GM23338 (cell line): ENCODE data around the gene FOXG1. TPM values are rescaled to one million over a fixed set of nuclear protein-coding genes. Genes with fewer than 3 reads are reported as not detected.

ENCODE experiments used
- ATAC-seq: fragments of 200-7000 bp; cut with Tn5 transposase; 3 replicates; pipeline ENCODE4 v1.9.1; 2020
- DNase-seq: peaks from one replicate; pipeline ENCODE4 v3.0.0-alpha.2; 2015; ENCODE audit warnings: low spot score
- H2AFZ ChIP-seq: fragments of 200-600 bp; sonication (generic); 2 replicates; pipeline ENCODE4 v1.8.0; 2016; ENCODE audit warnings: antibody characterized with exemption, mild to moderate bottlenecking, moderate library complexity
- H3F3A ChIP-seq: fragments of 200-600 bp; sonication (generic); replicated peaks from 2 replicates; pipeline ENCODE4 v1.8.0; 2017; ENCODE audit warnings: antibody characterized with exemption, mixed run types, low read depth
- H3K27ac ChIP-seq: fragments of 200-600 bp; sonication (generic); 2 replicates; pipeline ENCODE4 v1.6.1; 2016; ENCODE audit warnings: low read depth
- H3K27me3 ChIP-seq: fragments of 200-600 bp; sonication (generic); 2 replicates; pipeline ENCODE4 v1.8.0; 2016; ENCODE audit warnings: mild to moderate bottlenecking, mixed run types, moderate library complexity; ENCODE audit not compliant: insufficient read depth
- H3K36me3 ChIP-seq: fragments of 200-600 bp; sonication (generic); 2 replicates; pipeline ENCODE4 v1.8.0; 2016; ENCODE audit warnings: mild to moderate bottlenecking; ENCODE audit not compliant: insufficient read depth
- H3K4me1 ChIP-seq: fragments of 200-600 bp; sonication (generic); 2 replicates; pipeline ENCODE4 v1.8.0; 2016; ENCODE audit warnings: mild to moderate bottlenecking, moderate library complexity; ENCODE audit not compliant: insufficient read depth
- H3K4me2 ChIP-seq: fragments of 200-600 bp; sonication (generic); 2 replicates; pipeline ENCODE4 v1.7.1; 2017; ENCODE audit warnings: mixed run types
- H3K4me3 ChIP-seq: fragments of 200-600 bp; sonication (generic); 2 replicates; pipeline ENCODE4 v1.6.1; 2016; ENCODE audit warnings: mixed run types
- H3K79me2 ChIP-seq: fragments of 200-600 bp; sonication (generic); replicated peaks from 2 replicates; pipeline ENCODE4 v1.8.0; 2017; ENCODE audit warnings: mild to moderate bottlenecking; ENCODE audit not compliant: insufficient read depth
- H3K9me2 ChIP-seq: fragments of 200-600 bp; sonication (generic); 2 replicates; pipeline ENCODE4 v1.8.0; 2017; ENCODE audit not compliant: insufficient read depth
- H4K20me1 ChIP-seq: fragments of 200-600 bp; sonication (generic); replicated peaks from 2 replicates; pipeline ENCODE4 v1.8.0; 2017; ENCODE audit warnings: mild to moderate bottlenecking; ENCODE audit not compliant: insufficient read depth
- H3K27ac Mint-ChIP-seq: 2 replicates; pipeline ENCODE4 v1.8.0; 2020; ENCODE audit warnings: inconsistent platforms, mild to moderate bottlenecking, moderate library complexity, mixed read lengths
- H3K27me3 Mint-ChIP-seq: 3 replicates; pipeline ENCODE4 v1.8.0; 2022; ENCODE audit warnings: low read depth, mild to moderate bottlenecking, moderate library complexity, mixed read lengths, inconsistent platforms; ENCODE audit not compliant: insufficient read depth, poor library complexity
- H3K36me3 Mint-ChIP-seq: 3 replicates; pipeline ENCODE4 v1.8.0; 2021; ENCODE audit warnings: low read depth, mild to moderate bottlenecking, inconsistent platforms, moderate library complexity, mixed read lengths
- H3K4me1 Mint-ChIP-seq: 3 replicates; pipeline ENCODE4 v1.8.0; 2020; ENCODE audit warnings: mild to moderate bottlenecking, inconsistent platforms, mixed read lengths
- H3K4me3 Mint-ChIP-seq: 3 replicates; pipeline ENCODE4 v1.8.0; 2021; ENCODE audit warnings: moderate library complexity, mild to moderate bottlenecking, inconsistent platforms, mixed read lengths
- H3K9me3 Mint-ChIP-seq: 3 replicates; pipeline ENCODE4 v1.8.0; 2020; ENCODE audit warnings: moderate library complexity, mild to moderate bottlenecking, inconsistent platforms, mixed read lengths
- CREB1 ChIP-seq: fragments of 250-450 bp; sonication (Bioruptor Pico); IDR thresholded peaks from 2 replicates; pipeline ENCODE4 v1.5.0; 2020; ENCODE audit warnings: low read depth, mild to moderate bottlenecking, moderate library complexity
- EZH2 ChIP-seq: fragments of 200-600 bp; sonication (generic); IDR thresholded peaks from one replicate; pipeline ENCODE4 v1.8.0; 2017; ENCODE audit warnings: antibody characterized with exemption, mild to moderate bottlenecking, low read depth; ENCODE audit not compliant: unreplicated experiment
- EZH2phosphoT487 ChIP-seq: fragments of 200-600 bp; sonication (generic); IDR thresholded peaks from one replicate; pipeline ENCODE4 v1.8.1; 2018; ENCODE audit warnings: antibody characterized with exemption; ENCODE audit not compliant: unreplicated experiment
- JUNB ChIP-seq: IDR thresholded peaks from one replicate; pipeline ENCODE4 v1.6.1; 2016; ENCODE audit warnings: antibody characterized with exemption; ENCODE audit not compliant: unreplicated experiment
- STAT1 ChIP-seq: IDR thresholded peaks from one replicate; pipeline ENCODE4 v1.6.1; 2016; ENCODE audit warnings: antibody characterized with exemption; ENCODE audit not compliant: unreplicated experiment
- ZNF114 ChIP-seq: fragments of 250-450 bp; sonication (Bioruptor Pico); IDR thresholded peaks from 2 replicates; pipeline ENCODE4 v1.5.0; 2020; ENCODE audit warnings: mild to moderate bottlenecking, moderate library complexity
- ZNF331 ChIP-seq: fragments of 250-450 bp; sonication (Bioruptor Pico); IDR thresholded peaks from 2 replicates; pipeline ENCODE4 v1.5.0; 2020; ENCODE audit warnings: low read depth, mild to moderate bottlenecking, moderate library complexity
- polyA plus RNA-seq: library from polyadenylated mRNA; unstranded; fragments of >200 nt; fragmentation: Nextera tagmentation; extraction: Ambion mirVana; gene quantifications from 2 replicates; pipeline ENCODE4 v1.2.1, GENCODE V29; 2016
- total RNA-seq: library from RNA; depleted of rRNA; stranded (reverse); fragments of >200 nt; shearing (Covaris generic); gene quantifications from 2 replicates; pipeline ENCODE4 v1.2.3, GENCODE V29; 2014
- TF ChIP-seq, protein P1 (sequence below), 2 experiments: fragments of 200-600 bp in 1 of 2; sonication (generic) in 1 of 2; conservative IDR thresholded peaks; 2 replicates each; pipeline versions ENCODE4 v1.5.1 to v1.6.1; 2016 to 2017; ENCODE audit warnings: antibody characterized with exemption in 2 of 2, low read depth in 2 of 2, mild to moderate bottlenecking in 2 of 2, moderate library complexity in 1 of 2
- TF ChIP-seq, protein P2 (sequence below): IDR thresholded peaks from one replicate; pipeline ENCODE4 v1.6.1; 2018; ENCODE audit warnings: antibody characterized with exemption; ENCODE audit not compliant: unreplicated experiment

FOXG1 gene
- total and polyA plus RNA-seq, 2 experiments from 2014 or later: 0.05 to 0.10 TPM

DNA sequence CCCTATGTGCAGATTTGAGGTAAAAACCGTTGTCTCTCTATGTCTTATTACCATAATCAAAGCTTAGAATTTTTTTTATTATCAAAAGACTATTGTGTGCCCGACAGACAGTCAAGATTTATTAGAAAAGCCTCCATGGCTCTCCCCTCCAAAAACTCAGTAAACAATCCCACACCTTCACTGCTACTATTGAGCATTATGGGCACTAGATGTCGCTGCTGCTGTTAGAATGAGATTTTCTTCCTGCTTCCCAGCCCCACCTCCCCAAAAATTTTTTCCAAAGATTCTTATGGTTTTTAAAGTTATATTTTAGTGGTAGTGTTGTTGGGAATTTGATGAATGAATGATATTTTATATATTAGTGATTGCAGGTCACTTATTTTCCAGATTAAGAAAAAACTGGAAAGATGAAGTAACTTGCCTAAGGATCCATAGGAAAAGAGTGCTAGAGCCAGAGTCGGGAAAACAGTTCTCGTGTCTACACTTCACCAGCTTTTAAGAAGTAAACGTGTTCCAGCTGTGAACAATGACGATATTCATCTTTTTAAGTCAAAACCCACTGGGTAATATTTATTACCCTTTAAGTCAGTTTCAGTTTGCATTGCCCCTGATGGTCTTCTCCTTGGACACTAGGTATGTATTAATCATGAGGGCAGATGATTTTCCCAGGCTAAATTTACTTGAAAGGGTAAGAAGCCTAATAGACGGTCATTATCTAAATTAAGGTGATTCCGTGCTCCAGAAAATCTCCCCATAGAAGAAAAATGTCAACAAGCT is 12.2 kb upstream of the FOXG1 start:
- peaks cover 54% of the 10 kb centered on the region for H3K27me3 Mint-ChIP-seq
- no peak overlapping the region for H3K4me3 ChIP-seq
- no peak overlapping the region for H3K27ac Mint-ChIP-seq
- peaks cover 2% of the 10 kb centered on the region; the same call in 2 of the 3 replicates for H3K9me3 Mint-ChIP-seq
- peak; percentile 39; the same call in 2 of the 3 replicates for ATAC-seq
- peaks cover 38% of the 10 kb centered on the region for H3K4me1 Mint-ChIP-seq
- no peak overlapping the region for H3K27ac ChIP-seq
- no peaks in the 10 kb centered on the region for H3K36me3 Mint-ChIP-seq
- no peaks in the 10 kb centered on the region for H3K79me2 ChIP-seq
- H4K20me1 ChIP-seq: peaks cover 20% of the 10 kb centered on the region
- H3K4me2 ChIP-seq: no peak overlapping the region
- no peak overlapping the region for H3K4me3 Mint-ChIP-seq
- H3K36me3 ChIP-seq: no peaks in the 10 kb centered on the region
- peak; percentile 79 for DNase-seq
- peaks cover 46% of the 10 kb centered on the region for H3K4me1 ChIP-seq
- peaks cover 55% of the 10 kb centered on the region for H3K27me3 ChIP-seq
- no peaks in the 10 kb centered on the region for H3K9me2 ChIP-seq
- peaks cover 6% of the 10 kb centered on the region for H3F3A ChIP-seq
- TF ChIP-seq STAT1: no peak
- peak; percentile 30 for TF ChIP-seq EZH2
- TF ChIP-seq, protein P1, sequence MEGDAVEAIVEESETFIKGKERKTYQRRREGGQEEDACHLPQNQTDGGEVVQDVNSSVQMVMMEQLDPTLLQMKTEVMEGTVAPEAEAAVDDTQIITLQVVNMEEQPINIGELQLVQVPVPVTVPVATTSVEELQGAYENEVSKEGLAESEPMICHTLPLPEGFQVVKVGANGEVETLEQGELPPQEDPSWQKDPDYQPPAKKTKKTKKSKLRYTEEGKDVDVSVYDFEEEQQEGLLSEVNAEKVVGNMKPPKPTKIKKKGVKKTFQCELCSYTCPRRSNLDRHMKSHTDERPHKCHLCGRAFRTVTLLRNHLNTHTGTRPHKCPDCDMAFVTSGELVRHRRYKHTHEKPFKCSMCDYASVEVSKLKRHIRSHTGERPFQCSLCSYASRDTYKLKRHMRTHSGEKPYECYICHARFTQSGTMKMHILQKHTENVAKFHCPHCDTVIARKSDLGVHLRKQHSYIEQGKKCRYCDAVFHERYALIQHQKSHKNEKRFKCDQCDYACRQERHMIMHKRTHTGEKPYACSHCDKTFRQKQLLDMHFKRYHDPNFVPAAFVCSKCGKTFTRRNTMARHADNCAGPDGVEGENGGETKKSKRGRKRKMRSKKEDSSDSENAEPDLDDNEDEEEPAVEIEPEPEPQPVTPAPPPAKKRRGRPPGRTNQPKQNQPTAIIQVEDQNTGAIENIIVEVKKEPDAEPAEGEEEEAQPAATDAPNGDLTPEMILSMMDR (conservative IDR thresholded peaks at IDR 0.05; ENCODE audit: low read depth in 2 of 2): peak; percentile 81 to 94
- no peak overlapping the region for H2AFZ ChIP-seq

DNA sequence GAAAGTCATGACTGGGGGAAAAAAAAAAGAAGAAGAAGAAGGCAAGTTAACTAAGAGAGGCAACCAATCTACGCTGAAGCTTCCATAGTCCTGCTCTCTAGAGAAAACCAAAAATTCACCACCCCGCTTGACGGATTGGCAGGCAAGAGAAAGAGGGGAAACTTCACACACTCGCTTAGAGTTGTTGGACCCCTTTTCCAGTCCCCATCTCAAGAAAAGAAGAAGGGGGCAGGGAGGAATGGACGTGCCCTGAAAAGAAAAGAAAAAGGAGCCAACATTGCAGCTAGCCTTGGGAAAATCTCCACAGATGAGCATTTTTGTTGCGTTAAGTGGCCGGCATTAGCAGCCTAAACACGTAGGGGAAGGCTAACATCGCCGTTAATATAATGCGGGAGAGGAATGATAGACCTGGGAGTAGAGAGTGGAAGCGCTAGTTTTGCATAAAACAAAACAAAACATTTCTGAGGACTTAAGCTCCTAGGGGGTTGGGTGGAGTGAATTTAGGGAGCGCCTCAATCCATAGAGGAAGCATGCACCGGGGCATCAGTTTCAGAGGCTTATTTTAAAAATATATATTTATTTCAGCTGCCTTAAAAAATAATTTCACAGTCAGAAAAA is 11.3 kb upstream of the FOXG1 start:
- H3K9me3 Mint-ChIP-seq: peaks cover 2% of the 10 kb centered on the region; the same call in 2 of the 3 replicates
- ATAC-seq (no peak), DNase-seq (no peak)
- H4K20me1 ChIP-seq: peaks cover 27% of the 10 kb centered on the region
- H3K79me2 ChIP-seq: no peaks in the 10 kb centered on the region
- no peak overlapping the region for H2AFZ ChIP-seq
- no peaks in the 10 kb centered on the region for H3K36me3 ChIP-seq
- H3K27me3 ChIP-seq: peaks cover 64% of the 10 kb centered on the region
- peak overlapping the region; percentile 78 for H3K4me2 ChIP-seq
- H3K4me3 Mint-ChIP-seq: peak overlapping the region; percentile 15; the same call in 2 of the 3 replicates
- H3K27me3 Mint-ChIP-seq: peaks cover 63% of the 10 kb centered on the region
- H3K9me2 ChIP-seq: no peaks in the 10 kb centered on the region
- no peak overlapping the region for H3K27ac Mint-ChIP-seq
- TF ChIP-seq JUNB (no peak), EZH2 (peak; percentile 69), STAT1 (no peak)
- peaks cover 55% of the 10 kb centered on the region for H3K4me1 ChIP-seq
- no peak overlapping the region for H3K27ac ChIP-seq
- peak overlapping the region; percentile 61 for H3K4me3 ChIP-seq
- no peaks in the 10 kb centered on the region for H3K36me3 Mint-ChIP-seq
- peaks cover 47% of the 10 kb centered on the region for H3K4me1 Mint-ChIP-seq
- H3F3A ChIP-seq: peaks cover 11% of the 10 kb centered on the region

DNA sequence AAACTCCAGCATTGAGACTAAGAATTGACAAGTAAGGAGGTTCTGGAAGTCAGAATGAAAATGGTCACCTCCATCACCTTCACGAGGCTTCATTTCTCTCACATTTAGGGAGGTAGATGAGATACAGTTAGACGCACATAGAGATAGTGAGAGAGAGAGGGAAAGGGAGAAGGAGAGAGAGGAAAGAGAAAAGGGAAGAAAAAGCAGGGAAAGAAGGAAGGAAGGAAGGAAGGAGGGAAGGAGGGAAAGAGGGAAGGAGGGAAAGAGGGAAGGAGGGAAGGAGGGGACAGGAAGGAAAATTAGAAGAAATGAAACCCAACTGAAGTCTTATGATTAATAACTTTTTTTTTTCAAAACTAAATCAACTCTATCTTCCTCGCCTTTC is 10.7 kb upstream of the FOXG1 start:
- Mint-ChIP-seq H3K27me3 (peaks cover 69% of the 10 kb centered on the region), H3K4me1 (peaks cover 50% of the 10 kb centered on the region), H3K27ac (no peak overlapping the region), H3K4me3 (peak overlapping the region; percentile 63; the same call in 2 of the 3 replicates), H3K9me3 (peaks cover 2% of the 10 kb centered on the region; the same call in 2 of the 3 replicates), H3K36me3 (no peaks in the 10 kb centered on the region)
- Histone ChIP-seq H3K36me3 (no peaks in the 10 kb centered on the region), H3K4me1 (peaks cover 58% of the 10 kb centered on the region), H3K79me2 (no peaks in the 10 kb centered on the region), H3F3A (peaks cover 11% of the 10 kb centered on the region), H3K27ac (no peak overlapping the region), H4K20me1 (peaks cover 32% of the 10 kb centered on the region), H3K4me2 (peak overlapping the region; percentile 78), H3K27me3 (peaks cover 70% of the 10 kb centered on the region), H3K4me3 (peak overlapping the region; percentile 61; the same call in 1 of the 2 replicates), H2AFZ (no peak overlapping the region), H3K9me2 (no peaks in the 10 kb centered on the region)
- no peak for ATAC-seq
- DNase-seq: no peak
- no peak for TF ChIP-seq ZNF114 (CRISPR knock-in tag)
- no peak for TF ChIP-seq ZNF331
- TF ChIP-seq EZH2phosphoT487: no peak
- no peak for TF ChIP-seq CREB1 (CRISPR knock-in tag)
- TF ChIP-seq, protein P2, sequence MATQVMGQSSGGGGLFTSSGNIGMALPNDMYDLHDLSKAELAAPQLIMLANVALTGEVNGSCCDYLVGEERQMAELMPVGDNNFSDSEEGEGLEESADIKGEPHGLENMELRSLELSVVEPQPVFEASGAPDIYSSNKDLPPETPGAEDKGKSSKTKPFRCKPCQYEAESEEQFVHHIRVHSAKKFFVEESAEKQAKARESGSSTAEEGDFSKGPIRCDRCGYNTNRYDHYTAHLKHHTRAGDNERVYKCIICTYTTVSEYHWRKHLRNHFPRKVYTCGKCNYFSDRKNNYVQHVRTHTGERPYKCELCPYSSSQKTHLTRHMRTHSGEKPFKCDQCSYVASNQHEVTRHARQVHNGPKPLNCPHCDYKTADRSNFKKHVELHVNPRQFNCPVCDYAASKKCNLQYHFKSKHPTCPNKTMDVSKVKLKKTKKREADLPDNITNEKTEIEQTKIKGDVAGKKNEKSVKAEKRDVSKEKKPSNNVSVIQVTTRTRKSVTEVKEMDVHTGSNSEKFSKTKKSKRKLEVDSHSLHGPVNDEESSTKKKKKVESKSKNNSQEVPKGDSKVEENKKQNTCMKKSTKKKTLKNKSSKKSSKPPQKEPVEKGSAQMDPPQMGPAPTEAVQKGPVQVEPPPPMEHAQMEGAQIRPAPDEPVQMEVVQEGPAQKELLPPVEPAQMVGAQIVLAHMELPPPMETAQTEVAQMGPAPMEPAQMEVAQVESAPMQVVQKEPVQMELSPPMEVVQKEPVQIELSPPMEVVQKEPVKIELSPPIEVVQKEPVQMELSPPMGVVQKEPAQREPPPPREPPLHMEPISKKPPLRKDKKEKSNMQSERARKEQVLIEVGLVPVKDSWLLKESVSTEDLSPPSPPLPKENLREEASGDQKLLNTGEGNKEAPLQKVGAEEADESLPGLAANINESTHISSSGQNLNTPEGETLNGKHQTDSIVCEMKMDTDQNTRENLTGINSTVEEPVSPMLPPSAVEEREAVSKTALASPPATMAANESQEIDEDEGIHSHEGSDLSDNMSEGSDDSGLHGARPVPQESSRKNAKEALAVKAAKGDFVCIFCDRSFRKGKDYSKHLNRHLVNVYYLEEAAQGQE: no peak
